Uterus (tissue), 4 donors: ENCODE results near the gene BRSK2. TPM values are rescaled to one million over a fixed set of nuclear protein-coding genes. Genes with fewer than 3 reads are reported as not detected.
"Not testable (repeated sequence)": the region's sequence is repeated elsewhere in the genome, so short reads cannot be mapped to it uniquely, and the experiment has no call there.

Source experiments
- DNase-seq, 2 donors: peaks; one replicate each; pipeline ENCODE4 v3.0.0-alpha.2; 2019 to 2020
- H3K27ac ChIP-seq, 2 donors: fragments of 200-600 bp; sonication (generic); 1 replicate in 1 of 2; 2 replicates in 1 of 2; pipeline ENCODE4 v1.5.1; 2016 to 2018
- H3K27me3 ChIP-seq, 2 donors: fragments of 200-600 bp; sonication (generic); one replicate each; pipeline ENCODE4 v1.5.1; 2018 to 2019; ENCODE audit warnings: control low read depth in 1 of 2
- H3K36me3 ChIP-seq, 2 donors: fragments of 200-600 bp; sonication (generic); one replicate each; pipeline ENCODE4 v1.5.1; 2019; ENCODE audit warnings: control low read depth in 1 of 2
- H3K4me1 ChIP-seq, 2 donors: fragments of 200-600 bp; sonication (generic); one replicate each; pipeline ENCODE4 v1.5.1; 2018 to 2019; ENCODE audit warnings: control low read depth in 1 of 2
- H3K4me3 ChIP-seq, 2 donors: fragments of 200-600 bp; sonication (generic); 1 replicate in 1 of 2; 2 replicates in 1 of 2; pipeline ENCODE4 v1.5.1; 2018 to 2019; ENCODE audit warnings: mild to moderate bottlenecking in 1 of 2
- H3K9me3 ChIP-seq, 2 donors: fragments of 200-600 bp; sonication (generic); one replicate each; pipeline ENCODE4 v1.5.1; 2019; ENCODE audit warnings: control low read depth in 1 of 2
- CTCF ChIP-seq, 4 experiments: fragments of 200-600 bp in 2 of 4; fragments of 450-650 bp in 2 of 4; sonication (generic) in 2 of 4; IDR thresholded peaks; one replicate each; pipeline ENCODE4 v1.5.1; 2016 to 2019; ENCODE audit warnings: antibody characterized with exemption in 4 of 4, mild to moderate bottlenecking in 2 of 4, moderate library complexity in 1 of 4
- POLR2A ChIP-seq, 2 donors: fragments of 450-650 bp; IDR thresholded peaks; one replicate each; pipeline ENCODE4 v1.6.1; 2016; ENCODE audit warnings: antibody characterized with exemption in 2 of 2, mild to moderate bottlenecking in 1 of 2, moderate library complexity in 1 of 2
- intact Hi-C: fragments of 100-400 bp; cut with DNase I; formaldehyde crosslinking; loops from one replicate; pipeline ENCODE4 v1.15.1; 2023; ENCODE audit warnings: low total_unique reads
- total RNA-seq, 4 donors: library from RNA; depleted of rRNA in 3 of 4; stranded (reverse); fragments of >200 nt in 3 of 4; gene quantifications; one replicate each; pipeline versions ENCODE4 v1.1.0 to v1.2.4, GENCODE V29; 2014 to 2023
- donor health status: DM: yes; HTN: yes; CAD: no.

BRSK2 gene
- total RNA-seq, 4 donors from 2014 or later: 1.5 to 2.2 TPM; not detected in 2

GRCh38 chr11:1506981-1507380 is 117.2 kb downstream of the BRSK2 start:
- Histone ChIP-seq H3K27ac (no peak overlapping the region), H3K36me3 (no peaks in the 10 kb centered on the region), H3K27me3 (no peaks in the 10 kb centered on the region), H3K4me3 (no peak overlapping the region), H3K4me1 (peaks cover 0 to 15% of the 10 kb centered on the region in 2 donors), H3K9me3 (no peaks in the 10 kb centered on the region)
- no peak for DNase-seq
- TF ChIP-seq POLR2A (IDR thresholded peaks at IDR 0.05): no peak
- intact Hi-C loops: no loop called here

GRCh38 chr11:1507381-1508140 is 117.8 kb downstream of the BRSK2 start:
- intact Hi-C loops: no loop called here
- H3K27ac ChIP-seq: no peak overlapping the region
- no peaks in the 10 kb centered on the region for H3K36me3 ChIP-seq
- no peak for DNase-seq
- TF ChIP-seq POLR2A (IDR thresholded peaks at IDR 0.05): no peak
- no peak for TF ChIP-seq CTCF (IDR thresholded peaks at IDR 0.05)
- no peaks in the 10 kb centered on the region for H3K9me3 ChIP-seq
- H3K4me1 ChIP-seq: peaks cover 0 to 15% of the 10 kb centered on the region in 2 donors
- no peaks in the 10 kb centered on the region for H3K27me3 ChIP-seq
- no peak overlapping the region for H3K4me3 ChIP-seq

GRCh38 chr11:1508491-1508891 is 118.8 kb downstream of the BRSK2 start:
- intact Hi-C loops: no loop called here
- no peaks in the 10 kb centered on the region for H3K9me3 ChIP-seq
- H3K4me3 ChIP-seq: no peak overlapping the region
- no peak overlapping the region for H3K27ac ChIP-seq
- DNase-seq: no peak
- H3K36me3 ChIP-seq: no peaks in the 10 kb centered on the region
- no peak for TF ChIP-seq POLR2A (IDR thresholded peaks at IDR 0.05)
- TF ChIP-seq CTCF (IDR thresholded peaks at IDR 0.05): no peak
- H3K27me3 ChIP-seq: no peaks in the 10 kb centered on the region
- H3K4me1 ChIP-seq: peaks cover 0 to 9% of the 10 kb centered on the region in 2 donors

- TF ChIP-seq POLR2A (IDR thresholded peaks at IDR 0.05): no peak
- no peak for TF ChIP-seq CTCF (IDR thresholded peaks at IDR 0.05)
- H3K27me3 ChIP-seq: no peaks in the 10 kb centered on the region
- no peak for DNase-seq
- H3K4me3 ChIP-seq: no peak overlapping the region
- no peak overlapping the region for H3K27ac ChIP-seq
- H3K9me3 ChIP-seq: no peaks in the 10 kb centered on the region
- H3K36me3 ChIP-seq: no peaks in the 10 kb centered on the region
- intact Hi-C loops: no loop called here
- H3K4me1 ChIP-seq: peaks cover 0 to 8% of the 10 kb centered on the region in 2 donors
Observed at GRCh38 chr11:1508986-1509385, 119.3 kb downstream of the BRSK2 start.

- Histone ChIP-seq H3K27me3 (no peaks in the 10 kb centered on the region), H3K4me3 (no peak overlapping the region), H3K27ac (no peak overlapping the region), H3K4me1 (peaks cover 0 to 10% of the 10 kb centered on the region in 2 donors), H3K9me3 (no peaks in the 10 kb centered on the region), H3K36me3 (no peaks in the 10 kb centered on the region)
- no peak for DNase-seq
- TF ChIP-seq CTCF (IDR thresholded peaks at IDR 0.05) (no peak), POLR2A (IDR thresholded peaks at IDR 0.05) (no peak)
- intact Hi-C loops: loop anchor here (10.0 kb wide), 1 partner anchor 305 kb away; no protein-coding TSS in a partner anchor
Observed at GRCh38 chr11:1509626-1510255, 120.0 kb downstream of the BRSK2 start.

- H3K9me3 ChIP-seq, H3K36me3 ChIP-seq, DNase-seq, H3K4me3 ChIP-seq, H3K27ac ChIP-seq, H3K27me3 ChIP-seq: not testable (repeated sequence)
- peaks cover 4 to 16% of the 10 kb centered on the region in 2 donors for H3K4me1 ChIP-seq
- intact Hi-C loops: loop anchor here (10.0 kb wide), 1 partner anchor 306 kb away; no protein-coding TSS in a partner anchor
Observed at GRCh38 chr11:1510351-1510750, 120.6 kb downstream of the BRSK2 start.
